GM18507 (cell line): Measurements from ENCODE around the gene CILP2.

Source experiments
- DNase-seq: peaks from one replicate; pipeline ENCODE4 v3.0.0; 2011; ENCODE audit warnings: low read depth; ENCODE audit not compliant: insufficient read length; ENCODE audit errors: extremely low spot score
- FAIRE-seq: peaks from 2 replicates; lab custom pipeline; 2011; peaks lifted over from hg19 to GRCh38; lab: Jason Lieb, UNC

Gene CILP2

GRCh38 chr19:19538061-19538784 is at the start of gene CILP2:
TSS of gene CILP2 (plus strand) at chr19:19538265. CDS start at chr19:19538350, 85 bp downstream.
- FAIRE-seq, result no peak
- DNase-seq, result no peak

DNA sequence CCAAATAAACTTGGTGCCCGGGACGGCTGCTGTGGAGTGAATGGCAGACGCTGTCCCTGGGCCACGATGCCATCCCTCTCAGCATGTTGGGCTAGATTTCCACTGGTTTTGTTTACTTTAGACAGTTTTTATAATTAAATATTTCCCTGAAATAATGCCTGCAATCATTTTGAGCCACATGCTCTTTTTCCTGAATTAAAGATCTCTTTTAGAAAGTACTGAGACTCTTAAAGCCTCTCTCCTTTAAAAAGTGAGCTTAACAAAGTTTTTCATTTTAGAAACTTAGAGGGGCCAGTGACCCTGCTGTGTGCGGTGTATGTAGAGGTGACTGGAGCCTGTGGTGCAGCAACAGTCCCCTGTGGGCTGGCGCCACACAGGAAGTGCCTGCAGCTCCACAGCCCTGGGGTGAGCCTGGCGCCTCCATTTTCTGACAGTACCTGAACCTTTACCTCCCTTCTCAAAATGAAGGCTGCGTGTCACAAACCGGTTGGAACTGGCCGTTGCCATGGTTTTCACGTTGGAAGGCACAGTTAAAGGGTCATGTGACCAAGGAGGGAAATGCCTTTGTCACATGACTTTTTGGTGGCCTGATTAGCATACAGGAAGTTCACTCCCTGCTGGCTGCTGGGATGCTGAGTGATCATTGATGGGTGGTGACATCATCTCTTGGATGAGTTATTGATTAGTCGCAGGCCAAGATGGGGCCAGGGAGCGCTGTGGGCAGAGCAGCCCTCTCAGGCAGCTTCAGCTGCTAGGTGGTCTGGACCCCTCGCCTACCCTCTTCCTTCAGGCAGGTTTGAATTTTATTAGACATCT is 49.0 kb upstream of the CILP2 start:
- peak; percentile 96 for FAIRE-seq
- peak; percentile 58 for DNase-seq

- no peak for FAIRE-seq
- DNase-seq, result no peak
Measured at GRCh38 chr19:19489804-19490204, 48.3 kb upstream of the CILP2 start.

DNA sequence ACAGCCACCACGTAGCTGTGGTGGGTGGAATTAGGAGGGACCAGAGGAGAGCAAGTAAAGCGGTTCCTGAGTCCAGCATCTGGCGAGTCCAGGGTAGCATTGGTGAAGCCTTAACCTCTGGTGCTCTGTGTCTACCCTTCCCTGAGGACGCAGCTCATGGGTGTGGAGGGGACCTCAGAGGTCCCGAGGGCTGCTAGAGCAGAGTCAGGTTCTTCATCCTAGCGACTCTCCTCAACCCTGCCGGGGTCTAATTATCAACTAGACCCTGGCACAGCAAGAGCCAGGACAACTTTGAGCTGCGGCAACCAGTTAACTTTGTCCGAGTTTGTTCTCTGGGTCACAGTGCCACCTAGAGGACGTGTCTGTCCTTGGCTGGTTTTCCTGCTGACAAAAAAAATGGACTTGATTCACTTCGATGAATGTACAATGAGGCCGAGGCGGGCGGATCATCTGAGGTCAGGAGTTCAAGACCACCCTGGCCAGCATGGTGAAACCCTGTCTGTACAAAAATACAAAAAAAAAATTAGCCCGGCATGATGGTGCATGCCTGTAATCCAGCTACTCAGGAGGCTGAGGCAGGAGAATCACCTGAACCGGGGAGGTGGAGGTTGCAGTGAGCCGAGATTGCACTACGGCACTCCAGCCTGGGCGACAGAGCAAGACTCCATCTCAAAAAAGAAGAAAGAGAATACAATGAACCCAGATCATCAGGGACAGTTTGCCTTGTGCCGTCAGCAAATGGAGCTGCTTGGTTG is 47.7 kb upstream of the CILP2 start:
- FAIRE-seq (peak; percentile 83), DNase-seq (peak; percentile 71)

- FAIRE-seq, result no peak
Measured at GRCh38 chr19:19491321-19492025, 46.6 kb upstream of the CILP2 start.

DNA sequence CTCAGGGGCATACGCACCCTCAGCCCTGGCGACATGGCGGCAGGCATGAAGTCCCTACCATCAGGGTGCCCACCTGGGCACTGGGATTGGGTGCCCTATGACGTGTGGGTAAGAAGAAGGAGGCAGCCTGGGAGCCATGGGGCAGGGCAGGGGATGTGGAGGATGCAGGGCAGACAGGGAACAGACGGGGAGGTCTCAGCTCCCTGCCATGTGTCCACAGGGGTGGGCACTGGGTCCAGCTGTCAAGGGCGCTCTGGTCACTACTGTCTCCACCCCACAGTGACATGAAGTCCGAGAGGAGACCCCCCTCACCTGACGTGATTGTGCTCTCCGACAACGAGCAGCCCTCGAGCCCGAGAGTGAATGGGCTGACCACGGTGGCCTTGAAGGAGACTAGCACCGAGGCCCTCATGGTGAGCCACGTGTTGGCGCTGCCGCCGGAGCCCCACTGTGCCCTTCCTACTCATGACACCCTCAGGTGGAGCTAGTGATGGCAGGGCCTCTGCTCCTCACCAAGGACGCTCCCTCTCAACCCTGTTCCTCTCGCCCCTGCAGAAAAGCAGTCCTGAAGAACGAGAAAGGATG is 45.9 kb upstream of the CILP2 start:
- FAIRE-seq, result no peak

More at GRCh38 chr19:19491321-19492025, 46.6 kb upstream of the CILP2 start:
- DNase-seq, result no peak

GRCh38 chr19:19493841-19494546 is 44.1 kb upstream of the CILP2 start:
- FAIRE-seq (no peak), DNase-seq (no peak)

More for the DNA sequence above, 45.9 kb upstream of the CILP2 start:
- no peak for DNase-seq

- DNase-seq (no peak), FAIRE-seq (no peak)
Measured at GRCh38 chr19:19495614-19496603, 42.2 kb upstream of the CILP2 start.

DNA sequence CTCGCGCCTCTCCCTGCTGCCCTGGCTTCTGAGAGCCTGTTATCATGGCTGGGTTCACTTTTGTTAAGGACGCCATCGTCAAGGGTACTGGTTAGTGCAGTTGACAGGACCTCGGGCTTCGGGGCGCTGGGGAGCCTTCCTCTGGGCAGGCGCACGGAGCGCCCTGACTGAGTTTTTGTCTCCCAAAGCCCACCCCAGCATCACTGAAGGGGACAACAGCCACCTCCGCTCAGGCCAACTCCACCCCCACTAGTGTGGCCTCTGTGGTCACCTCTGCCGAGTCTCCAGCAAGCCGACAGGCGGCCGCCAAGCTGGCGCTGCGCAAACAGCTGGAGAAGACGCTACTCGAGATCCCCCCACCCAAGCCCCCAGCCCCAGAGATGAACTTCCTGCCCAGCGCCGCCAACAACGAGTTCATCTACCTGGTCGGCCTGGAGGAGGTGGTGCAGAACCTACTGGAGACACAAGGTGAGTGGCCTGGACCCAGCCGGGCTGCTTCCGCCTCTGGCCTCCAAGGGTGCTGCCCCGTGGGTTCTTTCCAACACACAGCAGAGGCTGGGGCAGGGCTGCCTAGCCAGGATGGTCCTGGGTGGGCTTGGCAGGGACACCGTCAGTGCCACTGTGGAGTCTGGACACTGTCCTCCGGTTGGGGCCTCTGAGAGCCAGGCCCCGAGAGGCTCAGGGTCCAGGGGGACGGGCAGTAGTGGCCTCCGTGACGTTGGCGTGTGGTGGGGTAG is 39.6 kb upstream of the CILP2 start:
- DNase-seq, result no peak
- no peak for FAIRE-seq

DNA sequence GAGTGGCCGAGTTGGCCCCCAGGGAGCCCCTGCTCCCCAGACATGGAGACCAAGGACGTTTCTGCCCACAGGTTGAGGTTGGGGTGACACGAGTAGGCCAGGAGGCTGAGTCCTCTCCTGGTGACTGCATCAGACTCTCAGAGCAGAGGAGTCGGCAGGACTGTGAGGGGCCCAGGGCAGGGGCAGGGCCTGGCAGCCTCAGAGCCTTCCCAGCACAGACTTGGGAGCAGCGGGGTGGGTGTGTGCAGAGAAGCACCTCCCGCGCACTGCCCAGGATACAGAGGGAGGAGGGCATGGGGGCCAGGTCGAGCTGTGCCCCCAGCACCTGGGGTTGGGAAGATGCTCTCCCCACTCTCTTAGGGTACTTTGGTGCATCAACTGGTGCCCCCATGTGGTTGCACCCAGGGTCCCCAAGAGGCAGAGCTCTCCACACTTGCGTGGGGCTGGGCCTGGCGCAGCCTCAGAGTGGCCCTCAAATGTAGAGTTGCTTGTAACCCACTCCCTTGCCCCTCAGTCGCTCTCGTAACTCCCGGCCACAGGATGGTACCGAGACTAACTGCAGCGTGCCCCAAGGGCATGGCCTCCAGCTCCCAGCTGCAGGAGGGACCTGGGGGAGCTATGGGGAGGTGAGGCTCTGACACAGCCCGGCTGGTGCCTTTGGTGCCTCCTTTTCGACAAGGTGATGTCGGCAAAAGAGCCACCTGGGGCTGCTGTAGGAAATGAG is 38.6 kb upstream of the CILP2 start:
- FAIRE-seq (no peak), DNase-seq (no peak)

GRCh38 chr19:19500975-19501644 is 37.0 kb upstream of the CILP2 start:
- DNase-seq (no peak), FAIRE-seq (no peak)

GRCh38 chr19:19501798-19502197 is 36.3 kb upstream of the CILP2 start:
- no peak for FAIRE-seq
- DNase-seq, result no peak

- DNase-seq (no peak), FAIRE-seq (no peak)
Measured at GRCh38 chr19:19502281-19502680, 35.8 kb upstream of the CILP2 start.

- FAIRE-seq (no peak), DNase-seq (no peak)
Measured at GRCh38 chr19:19502808-19503602, 35.1 kb upstream of the CILP2 start.
